Hypothalamus (tissue), 51 donors: ENCODE data around the gene AKR1C8.
"Not testable (repeated sequence)": the region's sequence is repeated elsewhere in the genome, so short reads cannot be mapped to it uniquely, and the experiment has no call there.

ENCODE experiments used
- DNase-seq, 51 donors: peaks; one replicate each; lab custom pipeline; 2025; lab: John Stamatoyannopoulos, UW

AKR1C8 gene

GRCh38 chr10:5116621-5117020 is 68.3 kb downstream of the AKR1C8 start:
- no peak for DNase-seq

- not testable (repeated sequence) for DNase-seq
These were observed 75.1 kb downstream of the AKR1C8 start for GRCh38 chr10:5109861-5110260.

GRCh38 chr10:5108658-5109416 is 76.1 kb downstream of the AKR1C8 start:
- DNase-seq, result no peak

DNA sequence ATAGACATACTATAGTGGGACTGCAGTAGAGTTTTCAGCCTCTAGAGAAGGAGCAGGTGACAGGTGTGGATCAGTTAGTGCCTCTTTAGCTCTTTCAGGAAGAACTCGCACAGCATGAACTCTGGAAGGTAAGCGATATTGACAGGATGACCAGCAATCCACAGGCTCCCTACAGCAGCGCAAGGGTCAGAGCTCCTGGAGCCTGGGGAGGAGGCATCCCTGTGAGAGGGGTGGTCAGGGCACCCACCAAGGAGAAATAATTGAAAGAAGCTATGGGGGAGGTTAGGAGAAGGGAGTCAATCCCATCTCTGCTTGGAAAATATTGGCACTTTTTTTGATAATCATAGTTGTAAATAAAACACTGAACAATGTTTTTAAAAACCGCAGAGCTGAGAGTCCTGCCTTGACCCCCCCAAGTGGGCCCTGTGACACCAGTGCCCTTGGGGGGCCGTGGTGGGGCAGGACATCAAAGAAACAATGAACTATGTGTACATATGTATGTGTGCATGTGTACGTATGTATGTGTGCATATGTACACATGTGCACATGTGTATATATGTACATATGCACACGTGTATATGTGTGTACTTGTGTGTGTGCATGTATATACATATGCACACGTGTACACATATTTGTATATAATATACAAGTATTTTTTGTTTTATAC is 77.0 kb downstream of the AKR1C8 start:
- DNase-seq, result no peak

- DNase-seq, result no peak
These were observed 78.4 kb downstream of the AKR1C8 start for GRCh38 chr10:5106553-5106952.

DNA sequence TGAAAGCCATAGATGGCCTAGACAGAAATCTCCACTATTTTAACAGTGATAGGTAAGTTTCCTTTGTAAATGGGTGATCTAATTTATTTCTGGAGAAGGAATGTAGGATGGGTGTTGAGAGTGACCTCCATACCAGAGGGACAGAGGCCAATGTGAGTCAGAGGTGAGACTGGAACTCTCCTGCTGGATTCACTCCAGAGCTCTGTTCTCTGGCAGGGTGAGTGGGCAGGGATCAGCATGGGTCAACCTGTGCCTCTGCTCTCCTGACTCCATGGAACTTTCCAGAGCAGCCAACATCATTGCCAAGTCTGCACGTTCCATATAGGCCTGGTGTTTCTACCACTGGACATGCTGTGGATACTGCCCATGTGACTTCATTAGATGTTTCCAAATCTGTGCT is 79.3 kb downstream of the AKR1C8 start:
- no peak for DNase-seq
